ENCODE results near the gene TACC2.

The TACC2 gene

GRCh38 chr10:122121059-122121458 is 132.1 kb downstream of the TACC2 start:
- DNase-seq (ENCODE audit: low read depth in 2 of 2), result no peak

- DNase-seq (ENCODE audit: low read depth in 2 of 2), result no peak
Measured at GRCh38 chr10:122122493-122122892, 133.5 kb downstream of the TACC2 start.

GRCh38 chr10:122123186-122123585 is 134.2 kb downstream of the TACC2 start:
- DNase-seq (ENCODE audit: low read depth in 2 of 2), result no peak

- DNase-seq (ENCODE audit: low read depth in 2 of 2), result no peak
Measured at GRCh38 chr10:122124342-122124741, 135.4 kb downstream of the TACC2 start.

- DNase-seq (ENCODE audit: low read depth in 2 of 2), result no peak
Measured at GRCh38 chr10:122124808-122125207, 135.8 kb downstream of the TACC2 start.

- no peak for DNase-seq (ENCODE audit: low read depth in 2 of 2)
Measured at GRCh38 chr10:122126763-122127659, 138.0 kb downstream of the TACC2 start.

- no peak for DNase-seq (ENCODE audit: low read depth in 2 of 2)
Measured at GRCh38 chr10:122127943-122128342, 139.0 kb downstream of the TACC2 start.

GRCh38 chr10:122128357-122128756 is 139.4 kb downstream of the TACC2 start:
- no peak for DNase-seq (ENCODE audit: low read depth in 2 of 2)

GRCh38 chr10:122130474-122131110 is 141.6 kb downstream of the TACC2 start:
- no peak for DNase-seq (ENCODE audit: low read depth in 2 of 2)

- no peak for DNase-seq (ENCODE audit: low read depth in 2 of 2)
Measured at GRCh38 chr10:122132331-122132755, 143.4 kb downstream of the TACC2 start.

GRCh38 chr10:122132882-122133565 is 144.1 kb downstream of the TACC2 start:
- no peak for DNase-seq (ENCODE audit: low read depth in 2 of 2)

- no peak for DNase-seq (ENCODE audit: low read depth in 2 of 2)
Measured at GRCh38 chr10:122135251-122136025, 146.5 kb downstream of the TACC2 start.

GRCh38 chr10:122138831-122139625 is 150.1 kb downstream of the TACC2 start:
- DNase-seq (ENCODE audit: low read depth in 2 of 2), result no peak

GRCh38 chr10:122139627-122140170 is 150.7 kb downstream of the TACC2 start:
- no peak for DNase-seq (ENCODE audit: low read depth in 2 of 2)

- no peak for DNase-seq (ENCODE audit: low read depth in 2 of 2)
Measured at GRCh38 chr10:122140461-122140902, 151.5 kb downstream of the TACC2 start.

GRCh38 chr10:122140941-122141623 is 152.1 kb downstream of the TACC2 start:
- no peak for DNase-seq (ENCODE audit: low read depth in 2 of 2)

GRCh38 chr10:122141821-122142640 is 153.1 kb downstream of the TACC2 start:
- DNase-seq (ENCODE audit: low read depth in 2 of 2), result no peak

- no peak for DNase-seq (ENCODE audit: low read depth in 2 of 2)
Measured at GRCh38 chr10:122142641-122143237, 153.8 kb downstream of the TACC2 start.
